ENCODE results near the gene ROR1. TPM values are rescaled to one million over a fixed set of nuclear protein-coding genes. Genes with fewer than 3 reads are reported as not detected.

The ROR1 gene
- total and polyA plus RNA-seq, 4 experiments from 2014 or later = not detected

- intact Hi-C loops (cut with micrococcal nuclease) = no loop called here
- Histone ChIP-seq H3K4me3 (ENCODE audit: low read length in 2 of 2) (no peak overlapping the region), H3K4me1 (ENCODE audit: insufficient read depth, low read length) (no peaks in the 10 kb centered on the region), H3K27ac (ENCODE audit: low read depth, low read length) (no peak overlapping the region), H3K27me3 (ENCODE audit: insufficient read depth, low read length) (no peaks in the 10 kb centered on the region), H3K36me3 (ENCODE audit: insufficient read depth, low read length) (no peaks in the 10 kb centered on the region), H3K9me3 (ENCODE audit: control insufficient read depth in 1 of 2, low read length in 2 of 2) (no peaks in the 10 kb centered on the region)
- no peaks in the 10 kb centered on the region for H3K9me3 Mint-ChIP-seq
- DNase-seq = no peak
- POLR2A ChIA-PET (ENCODE audit: partially characterized antibody) = no interaction called here
- no peak overlapping the region for H3K4me3 Mint-ChIP-seq
- H3K4me1 Mint-ChIP-seq = no peaks in the 10 kb centered on the region
- H3K36me3 Mint-ChIP-seq = no peaks in the 10 kb centered on the region
- CTCF ChIA-PET (ENCODE audit: partially characterized antibody) = no interaction called here
- peaks cover 2 to 3% of the 10 kb centered on the region in 2 donors for H3K27me3 Mint-ChIP-seq
- H3K27ac Mint-ChIP-seq = no peak overlapping the region
Measured at GRCh38 chr1:64112281-64112680, 338.5 kb downstream of the ROR1 start.

GRCh38 chr1:64114012-64114525 lies 340.3 kb downstream of the ROR1 start:
- Histone ChIP-seq H3K9me3 (ENCODE audit: control insufficient read depth in 1 of 2, low read length in 2 of 2) (no peaks in the 10 kb centered on the region), H3K36me3 (ENCODE audit: insufficient read depth, low read length) (no peaks in the 10 kb centered on the region), H3K27me3 (ENCODE audit: insufficient read depth, low read length) (no peaks in the 10 kb centered on the region), H3K4me3 (ENCODE audit: low read length in 2 of 2) (no peak overlapping the region), H3K27ac (ENCODE audit: low read depth, low read length) (no peak overlapping the region), H3K4me1 (ENCODE audit: insufficient read depth, low read length) (no peaks in the 10 kb centered on the region)
- no peaks in the 10 kb centered on the region for H3K9me3 Mint-ChIP-seq
- POLR2A ChIA-PET (ENCODE audit: partially characterized antibody) = no interaction called here
- CTCF ChIA-PET (ENCODE audit: partially characterized antibody) = interaction anchor here (1.1 kb wide), 1 partner anchor 20 kb away, joined by 3 read pairs; no protein-coding TSS in a partner anchor
- H3K36me3 Mint-ChIP-seq = no peaks in the 10 kb centered on the region
- no peak overlapping the region for H3K4me3 Mint-ChIP-seq
- no peaks in the 10 kb centered on the region for H3K4me1 Mint-ChIP-seq
- intact Hi-C loops (cut with micrococcal nuclease) = no loop called here
- H3K27ac Mint-ChIP-seq = no peak overlapping the region
- H3K27me3 Mint-ChIP-seq = peaks cover 2 to 5% of the 10 kb centered on the region in 2 donors
- no peak for DNase-seq

DNA sequence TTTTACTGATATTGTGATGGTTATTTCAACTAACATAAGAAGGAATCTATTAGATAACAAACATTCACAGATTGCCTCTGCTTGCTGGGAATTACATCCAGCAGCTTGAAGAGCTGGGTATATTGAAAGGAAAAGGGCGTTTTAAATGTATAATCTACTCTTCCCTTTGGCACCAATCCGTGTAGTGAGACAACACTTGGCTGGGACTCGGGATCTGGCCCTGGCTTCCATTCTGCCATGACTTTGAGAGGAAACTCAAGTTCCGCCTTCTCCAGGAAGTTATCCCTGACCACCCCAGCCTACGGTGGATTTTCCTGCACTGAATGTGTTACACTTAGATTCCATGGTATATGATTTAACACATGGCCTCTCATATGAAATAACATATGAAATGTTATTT lies 342.7 kb downstream of the ROR1 start:
- Mint-ChIP-seq H3K4me1 (no peaks in the 10 kb centered on the region), H3K36me3 (no peaks in the 10 kb centered on the region), H3K27me3 (peaks cover 2 to 5% of the 10 kb centered on the region in 2 donors), H3K27ac (no peak overlapping the region), H3K4me3 (no peak overlapping the region), H3K9me3 (no peaks in the 10 kb centered on the region)
- Histone ChIP-seq H3K27ac (ENCODE audit: low read depth, low read length) (no peak overlapping the region), H3K9me3 (ENCODE audit: control insufficient read depth in 1 of 2, low read length in 2 of 2) (no peaks in the 10 kb centered on the region), H3K4me3 (ENCODE audit: low read length in 2 of 2) (no peak overlapping the region), H3K4me1 (ENCODE audit: insufficient read depth, low read length) (no peaks in the 10 kb centered on the region), H3K36me3 (ENCODE audit: insufficient read depth, low read length) (no peaks in the 10 kb centered on the region), H3K27me3 (ENCODE audit: insufficient read depth, low read length) (no peaks in the 10 kb centered on the region)
- DNase-seq = no peak
- CTCF ChIA-PET (ENCODE audit: partially characterized antibody) = interaction anchor here (1.1 kb wide), 1 partner anchor 21 kb away, joined by 4 read pairs; no protein-coding TSS in a partner anchor
- intact Hi-C loops (cut with micrococcal nuclease) = no loop called here
- POLR2A ChIA-PET (ENCODE audit: partially characterized antibody) = no interaction called here

- peaks cover 2 to 9% of the 10 kb centered on the region in 2 donors for H3K27me3 Mint-ChIP-seq
- CTCF ChIA-PET (ENCODE audit: partially characterized antibody) = interaction anchor here (2.2 kb wide), 1 partner anchor 20 kb away, joined by 4 read pairs; no protein-coding TSS in a partner anchor
Measured at GRCh38 chr1:64117492-64117891, 343.7 kb downstream of the ROR1 start.

GRCh38 chr1:64121766-64122385 lies 348.1 kb downstream of the ROR1 start:
- Mint-ChIP-seq H3K9me3 (no peaks in the 10 kb centered on the region), H3K4me1 (no peaks in the 10 kb centered on the region), H3K36me3 (no peaks in the 10 kb centered on the region), H3K4me3 (no peak overlapping the region), H3K27me3 (peaks cover 4 to 9% of the 10 kb centered on the region in 2 donors), H3K27ac (peak overlapping the region in 1 of 7 donors; percentile 74)
- Histone ChIP-seq H3K9me3 (ENCODE audit: control insufficient read depth in 1 of 2, low read length in 2 of 2) (no peaks in the 10 kb centered on the region), H3K4me3 (ENCODE audit: low read length in 2 of 2) (no peak overlapping the region), H3K4me1 (ENCODE audit: insufficient read depth, low read length) (no peaks in the 10 kb centered on the region), H3K36me3 (ENCODE audit: insufficient read depth, low read length) (no peaks in the 10 kb centered on the region), H3K27ac (ENCODE audit: low read depth, low read length) (no peak overlapping the region), H3K27me3 (ENCODE audit: insufficient read depth, low read length) (no peaks in the 10 kb centered on the region)
- ChIA-PET POLR2A (ENCODE audit: partially characterized antibody) (no interaction called here), CTCF (ENCODE audit: partially characterized antibody) (interaction anchor here (0.7 to 4.3 kb wide), 3 partner anchors 8 to 16 kb away, joined by 3 to 25 read pairs (median 3); no protein-coding TSS in a partner anchor)
- intact Hi-C loops (cut with micrococcal nuclease) = no loop called here
- DNase-seq = no peak

More at GRCh38 chr1:64117492-64117891, 343.7 kb downstream of the ROR1 start:
- Histone ChIP-seq H3K36me3 (ENCODE audit: insufficient read depth, low read length) (no peaks in the 10 kb centered on the region), H3K4me1 (ENCODE audit: insufficient read depth, low read length) (no peaks in the 10 kb centered on the region), H3K9me3 (ENCODE audit: control insufficient read depth in 1 of 2, low read length in 2 of 2) (no peaks in the 10 kb centered on the region), H3K27ac (ENCODE audit: low read depth, low read length) (no peak overlapping the region), H3K4me3 (ENCODE audit: low read length in 2 of 2) (no peak overlapping the region), H3K27me3 (ENCODE audit: insufficient read depth, low read length) (no peaks in the 10 kb centered on the region)
- no peak overlapping the region for H3K27ac Mint-ChIP-seq
- H3K4me3 Mint-ChIP-seq = no peak overlapping the region
- H3K36me3 Mint-ChIP-seq = no peaks in the 10 kb centered on the region
- intact Hi-C loops (cut with micrococcal nuclease) = no loop called here
- no peaks in the 10 kb centered on the region for H3K4me1 Mint-ChIP-seq
- POLR2A ChIA-PET (ENCODE audit: partially characterized antibody) = no interaction called here
- no peak for DNase-seq
- no peaks in the 10 kb centered on the region for H3K9me3 Mint-ChIP-seq

DNA sequence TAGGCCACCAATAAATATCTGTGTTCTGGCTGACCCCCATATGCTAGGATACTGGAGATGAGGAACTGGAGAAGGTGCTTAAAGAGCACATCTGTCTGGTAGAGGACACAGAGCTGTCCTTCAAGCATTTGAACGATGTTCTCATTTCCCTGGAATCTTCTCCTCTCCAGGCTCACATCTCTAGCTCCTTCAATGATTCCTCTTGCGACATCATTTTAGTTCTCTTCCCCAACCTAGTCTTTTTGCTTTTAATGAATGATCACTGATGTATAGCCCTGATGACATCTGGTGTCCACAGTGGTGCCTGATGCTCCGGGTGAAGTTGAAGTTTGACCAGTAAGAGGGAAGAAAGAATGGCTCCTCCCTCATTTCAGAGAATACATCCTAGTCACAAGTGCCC lies 348.8 kb downstream of the ROR1 start:
- H3K4me1 ChIP-seq (ENCODE audit: insufficient read depth, low read length) = no peaks in the 10 kb centered on the region
- no peak overlapping the region for H3K4me3 ChIP-seq (ENCODE audit: low read length in 2 of 2)
- no peak overlapping the region for H3K27ac ChIP-seq (ENCODE audit: low read depth, low read length)
- POLR2A ChIA-PET (ENCODE audit: partially characterized antibody) = no interaction called here
- Mint-ChIP-seq H3K36me3 (no peaks in the 10 kb centered on the region), H3K4me3 (no peak overlapping the region), H3K27me3 (peaks cover 5 to 8% of the 10 kb centered on the region in 2 donors), H3K27ac (no peak overlapping the region), H3K9me3 (no peaks in the 10 kb centered on the region), H3K4me1 (no peaks in the 10 kb centered on the region)
- intact Hi-C loops (cut with micrococcal nuclease) = no loop called here
- no peaks in the 10 kb centered on the region for H3K27me3 ChIP-seq (ENCODE audit: insufficient read depth, low read length)
- no peaks in the 10 kb centered on the region for H3K36me3 ChIP-seq (ENCODE audit: insufficient read depth, low read length)
- CTCF ChIA-PET (ENCODE audit: partially characterized antibody) = interaction anchor here (1.0 to 4.3 kb wide), 2 partner anchors 11 to 15 kb away, joined by 3 to 25 read pairs; no protein-coding TSS in a partner anchor
- no peaks in the 10 kb centered on the region for H3K9me3 ChIP-seq (ENCODE audit: control insufficient read depth in 1 of 2, low read length in 2 of 2)
- DNase-seq = no peak

DNA sequence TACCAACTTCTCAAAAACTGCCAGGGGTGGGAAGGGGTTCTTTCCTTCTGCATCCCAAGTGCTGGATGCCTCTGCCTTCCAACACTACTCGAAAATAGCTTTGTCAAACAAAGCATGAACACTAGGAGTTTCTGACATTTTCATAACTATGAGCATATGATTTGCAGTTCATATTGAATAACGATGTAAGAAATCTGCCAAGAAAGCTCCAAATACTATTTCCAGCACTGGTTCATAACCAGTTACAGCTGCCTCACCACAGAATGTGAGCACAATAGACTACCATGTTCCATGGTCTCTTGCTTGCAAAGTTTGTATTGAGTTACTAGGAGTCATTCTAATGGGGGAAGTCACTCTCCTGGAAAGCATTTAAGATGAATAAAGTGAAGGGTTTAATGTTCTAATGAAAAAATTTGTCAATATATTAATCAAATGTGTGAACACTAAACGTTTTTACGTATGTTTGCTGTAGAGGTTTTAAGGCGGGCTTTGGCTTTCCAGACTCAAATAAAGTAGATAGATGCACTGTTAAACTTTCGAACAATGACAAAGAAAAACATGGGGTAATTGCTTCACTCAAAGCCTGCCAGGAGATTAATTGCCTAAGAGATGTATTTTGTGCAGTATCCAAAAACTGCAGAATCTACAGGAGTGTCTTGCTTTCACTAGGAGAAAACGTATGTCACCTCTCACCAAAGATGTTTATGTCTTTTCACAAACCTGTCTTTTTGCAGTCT lies 351.1 kb downstream of the ROR1 start:
- Histone ChIP-seq H3K27me3 (ENCODE audit: insufficient read depth, low read length) (peaks cover 3% of the 10 kb centered on the region), H3K36me3 (ENCODE audit: insufficient read depth, low read length) (no peaks in the 10 kb centered on the region), H3K9me3 (ENCODE audit: control insufficient read depth in 1 of 2, low read length in 2 of 2) (no peaks in the 10 kb centered on the region), H3K27ac (ENCODE audit: low read depth, low read length) (no peak overlapping the region), H3K4me1 (ENCODE audit: insufficient read depth, low read length) (no peaks in the 10 kb centered on the region), H3K4me3 (ENCODE audit: low read length in 2 of 2) (no peak overlapping the region)
- intact Hi-C loops (cut with micrococcal nuclease) = no loop called here
- Mint-ChIP-seq H3K4me1 (no peaks in the 10 kb centered on the region), H3K27me3 (peaks cover 5 to 11% of the 10 kb centered on the region in 2 donors), H3K27ac (no peak overlapping the region), H3K9me3 (no peaks in the 10 kb centered on the region), H3K36me3 (no peaks in the 10 kb centered on the region), H3K4me3 (no peak overlapping the region)
- POLR2A ChIA-PET (ENCODE audit: partially characterized antibody) = no interaction called here
- no peak for DNase-seq
- CTCF ChIA-PET (ENCODE audit: partially characterized antibody) = interaction anchor here (0.9 to 4.3 kb wide), 3 partner anchors 9 to 433 kb away, joined by 3 to 25 read pairs (median 4); no protein-coding TSS in a partner anchor

Data from CD4-positive, alpha-beta memory T cell (primary cell).